A549 (cell line): ENCODE results near the gene MARCHF7. TPM values are rescaled to one million over a fixed set of nuclear protein-coding genes. Genes with fewer than 3 reads are reported as not detected.

Experiments used
- ATAC-seq, 2 experiments: fragments of 200-7000 bp in 1 of 2; fragments of >200 bp in 1 of 2; cut with Nextera tagmentation in 1 of 2; cut with Tn5 transposase in 1 of 2; 3 replicates each; pipeline versions ENCODE4 v1.8.0 to v1.9.1; 2018 to 2020; ENCODE audit warnings: mild to moderate bottlenecking in 1 of 2, moderate library complexity in 1 of 2
- CTCF ChIA-PET: fragments of 300-600 bp; sonication (Branson Sonifier 250); formaldehyde crosslinking; extraction: SDS; loops from one replicate; lab custom pipeline; 2021; ENCODE audit warnings: antibody characterized with exemption, inconsistent platforms; lab: Yijun Ruan, JAX
- POLR2A ChIA-PET: fragments of 350-600 bp; formaldehyde crosslinking; extraction: SDS; loops from one replicate; lab custom pipeline; 2021; ENCODE audit warnings: antibody characterized with exemption, inconsistent platforms; lab: Yijun Ruan, JAX
- DNase-seq, 2 experiments: peaks; one replicate each; pipeline versions ENCODE4 v3.0.0 to v3.0.0-alpha.2; 2011 to 2016; ENCODE audit warnings: low read depth in 1 of 2, low spot score in 1 of 2
- FAIRE-seq: peaks from 2 replicates; lab custom pipeline; 2011; peaks lifted over from hg19 to GRCh38; lab: Jason Lieb, UNC
- H3K27ac ChIP-seq, 2 experiments: fragments of >200 bp; sonication (Bioruptor Twin); formaldehyde crosslinking; 3 replicates each; pipeline ENCODE4 v1.5.1; 2016 to 2017
- H3K4me1 ChIP-seq: fragments of >200 bp; sonication (Bioruptor Twin); formaldehyde crosslinking; 3 replicates; pipeline ENCODE4 v1.6.1; 2016
- H3K4me2 ChIP-seq: fragments of >200 bp; sonication (Bioruptor Twin); formaldehyde crosslinking; 3 replicates; pipeline ENCODE4 v1.6.1; 2016
- H3K4me3 ChIP-seq: fragments of >200 bp; sonication (Bioruptor Twin); formaldehyde crosslinking; 3 replicates; pipeline ENCODE4 v1.5.1; 2016
- H3K9me3 ChIP-seq: fragments of >200 bp; sonication (Bioruptor Twin); formaldehyde crosslinking; 3 replicates; pipeline ENCODE4 v1.6.1; 2016
- ATOH8 ChIP-seq: fragments of 250-450 bp; sonication (Bioruptor Pico); IDR thresholded peaks from 2 replicates; pipeline ENCODE4 v1.5.0; 2020; ENCODE audit warnings: low read depth, mild to moderate bottlenecking, moderate library complexity
- BCL3 ChIP-seq: fragments of >200 bp; sonication (Bioruptor Twin); formaldehyde crosslinking; IDR thresholded peaks from 3 replicates; pipeline ENCODE4 v1.6.1; 2016
- BHLHE40 ChIP-seq: IDR thresholded peaks from 2 replicates; pipeline ENCODE4 v1.6.1; 2012; ENCODE audit warnings: low read depth, low read length, inconsistent platforms
- CHD2 ChIP-seq: fragments of 150-350 bp; IDR thresholded peaks from 2 replicates; pipeline ENCODE4 v1.6.1; 2014; ENCODE audit warnings: low read length; ENCODE audit not compliant: partially characterized antibody
- CTCF ChIP-seq: fragments of >200 bp; sonication (Bioruptor Twin); formaldehyde crosslinking; IDR thresholded peaks from 3 replicates; pipeline ENCODE4 v1.5.1; 2016
- EHF ChIP-seq: fragments of 250-450 bp; sonication (Bioruptor Pico); IDR thresholded peaks from 2 replicates; pipeline ENCODE4 v1.5.0; 2020; ENCODE audit warnings: mild to moderate bottlenecking
- EHMT2 ChIP-seq: fragments of 200-600 bp; sonication (generic); IDR thresholded peaks from 2 replicates; pipeline ENCODE4 v1.6.1; 2016; ENCODE audit warnings: antibody characterized with exemption, low read depth, mild to moderate bottlenecking, moderate library complexity
- ELK1 ChIP-seq: fragments of 150-350 bp; IDR thresholded peaks from 2 replicates; pipeline ENCODE4 v1.6.1; 2014; ENCODE audit warnings: low read depth, mild to moderate bottlenecking, low read length
- EP300 ChIP-seq, 2 experiments: fragments of >200 bp; sonication (Bioruptor Twin); formaldehyde crosslinking; IDR thresholded peaks; 2 replicates in 1 of 2; 3 replicates in 1 of 2; pipeline ENCODE4 v1.6.1; 2016 to 2017
- JUN ChIP-seq, 2 experiments: fragments of >200 bp; sonication (Bioruptor Twin); formaldehyde crosslinking; IDR thresholded peaks; 2 replicates in 1 of 2; 3 replicates in 1 of 2; pipeline ENCODE4 v1.6.1; 2016 to 2017
- MAZ ChIP-seq: fragments of 150-350 bp; IDR thresholded peaks from 2 replicates; pipeline ENCODE4 v1.6.1; 2014; ENCODE audit warnings: antibody characterized with exemption, low read depth, low read length, borderline replicate concordance
- MYC ChIP-seq: IDR thresholded peaks from 2 replicates; pipeline ENCODE4 v1.6.1; 2012; ENCODE audit warnings: mild to moderate bottlenecking, inconsistent platforms, low read length, improper control_type of control experiment, borderline replicate concordance
- NFE2L2 ChIP-seq: fragments of 150-350 bp; conservative IDR thresholded peaks from 2 replicates; pipeline ENCODE4 v1.6.1; 2014; ENCODE audit warnings: low read length
- RFX5 ChIP-seq: fragments of 450-650 bp; IDR thresholded peaks from 2 replicates; pipeline ENCODE4 v1.7.1; 2014; ENCODE audit warnings: antibody characterized with exemption, mild to moderate bottlenecking, moderate library complexity
- TFCP2L1 ChIP-seq: fragments of 250-450 bp; sonication (Bioruptor Pico); IDR thresholded peaks from 2 replicates; pipeline ENCODE4 v1.5.0; 2021; ENCODE audit warnings: mild to moderate bottlenecking
- ZC3H11A ChIP-seq: fragments of 450-650 bp; IDR thresholded peaks from 2 replicates; pipeline ENCODE4 v1.6.1; 2014; ENCODE audit warnings: antibody characterized with exemption, mild to moderate bottlenecking
- ZSCAN20 ChIP-seq: fragments of 250-450 bp; sonication (Bioruptor Pico); IDR thresholded peaks from 2 replicates; pipeline ENCODE4 v1.8.0; 2022; ENCODE audit warnings: mild to moderate bottlenecking, moderate library complexity
- WGBS: methylation state at CpG from one replicate; pipeline ENCODE4 v1.1.6; 2017; ENCODE audit errors: missing lambda C conversion rate; 5-methylcytosine and 5-hydroxymethylcytosine counted together
- polyA plus RNA-seq, 4 experiments: library from polyadenylated mRNA; depleted of rRNA in 3 of 4; stranded (reverse); fragments of >200 nt; fragmentation: RNase III in 1 of 4; extraction: RNeasy Plus Mini Kit Qiagen cat#74134 plus additional on column Dnase treatment in 1 of 4; gene quantifications; 2 replicates in 3 of 4; 3 replicates in 1 of 4; pipeline ENCODE4 v1.2.3, GENCODE V29; 2011 to 2017

The MARCHF7 gene
- polyA plus RNA-seq, 2 of the 4 experiments (the other 2 are of a cell fraction) = 64.3 to 66.4 TPM

- Histone ChIP-seq H3K9me3 (no peaks in the 10 kb centered on the region), H3K4me2 (no peak overlapping the region), H3K4me1 (no peaks in the 10 kb centered on the region), H3K27ac (no peak overlapping the region), H3K4me3 (no peak overlapping the region)
- ATAC-seq = no peak
- no peak for FAIRE-seq
- POLR2A ChIA-PET = no interaction called here
- WGBS = 93% methylated on average over 5 of the region's 5 CpGs
- no peak for DNase-seq
- CTCF ChIA-PET = interaction anchor here (1.9 kb wide), 1 partner anchor 8 kb away, joined by 10 read pairs; the partner anchor contains the start of gene MARCHF7
- TF ChIP-seq EP300 (IDR thresholded peaks at IDR 0.05) = no peak
- no peak for TF ChIP-seq JUN (IDR thresholded peaks at IDR 0.05)
- no peak for TF ChIP-seq MYC
- TF ChIP-seq BHLHE40 = no peak
- no peak for TF ChIP-seq ZSCAN20 (CRISPR knock-in tag)
- no peak for TF ChIP-seq EHMT2
- TF ChIP-seq ELK1 = no peak
- no peak for TF ChIP-seq MAZ
- TF ChIP-seq TFCP2L1 (CRISPR knock-in tag) = no peak
- TF ChIP-seq EHF = no peak
- TF ChIP-seq CTCF = no peak
Measured at GRCh38 chr2:159703491-159703890, 8.8 kb upstream of the MARCHF7 start.

GRCh38 chr2:159706385-159706980 is 5.8 kb upstream of the MARCHF7 start:
- whole genome bisulfite sequencing = 92% methylated on average over 10 of the region's 10 CpGs
- Histone ChIP-seq H3K4me2 (no peak overlapping the region), H3K4me3 (no peak overlapping the region), H3K4me1 (peaks cover 9% of the 10 kb centered on the region; the same call in 2 of the 3 replicates), H3K9me3 (no peaks in the 10 kb centered on the region), H3K27ac (no peak overlapping the region)
- ChIA-PET CTCF (interaction anchor here (1.4 kb wide), 1 partner anchor 29 kb away, joined by 3 read pairs; no protein-coding TSS in a partner anchor), POLR2A (no interaction called here)
- no peak for TF ChIP-seq ATOH8 (CRISPR knock-in tag)
- no peak for TF ChIP-seq BCL3
- TF ChIP-seq NFE2L2 = no peak
- no peak for TF ChIP-seq RFX5
- FAIRE-seq = no peak
- DNase-seq = no peak
- ATAC-seq = no peak

- 92% methylated on average over 5 of the region's 5 CpGs for WGBS
- H3K4me2 ChIP-seq = no peak overlapping the region
- TF ChIP-seq ZC3H11A = peak; percentile 86
- no peak for TF ChIP-seq CHD2
- FAIRE-seq (no peak), DNase-seq (no peak), ATAC-seq (no peak)
- POLR2A ChIA-PET = no interaction called here
- peaks cover 9% of the 10 kb centered on the region; the same call in 2 of the 3 replicates for H3K4me1 ChIP-seq
- no peaks in the 10 kb centered on the region for H3K9me3 ChIP-seq
- H3K4me3 ChIP-seq = no peak overlapping the region
- no peak overlapping the region for H3K27ac ChIP-seq
- CTCF ChIA-PET = no interaction called here
Measured at GRCh38 chr2:159708066-159708760, 4.1 kb upstream of the MARCHF7 start.
